Measurements from ENCODE around the gene KLHDC7A. TPM values are rescaled to one million over a fixed set of nuclear protein-coding genes. Genes with fewer than 3 reads are reported as not detected.

KLHDC7A gene
- total RNA-seq, 4 donors from 2014 or later: 0.48 to 7.6 (median 1.3) TPM

- TF ChIP-seq CTCF (IDR thresholded peaks at IDR 0.05) (no peak), POLR2A (IDR thresholded peaks at IDR 0.05) (no peak)
- no peaks in the 10 kb centered on the region for H3K36me3 ChIP-seq
- DNase-seq: no peak
- H3K4me3 ChIP-seq: no peak overlapping the region
- intact Hi-C loops (cut with DNase I): no loop called here
- 77% methylated on average over 5 to 6 of the region's 6 CpGs for WGBS, 2 donors
- peaks cover 0 to 42% (median 0%) of the 10 kb centered on the region in 4 donors for H3K27me3 ChIP-seq
- H3K4me1 ChIP-seq: no peaks in the 10 kb centered on the region
- no peaks in the 10 kb centered on the region for H3K9me3 ChIP-seq
- no peak overlapping the region for H3K27ac ChIP-seq
Measured at GRCh38 chr1:18526436-18527275, 45.9 kb downstream of the KLHDC7A start.

- intact Hi-C loops (cut with DNase I): no loop called here
- H3K27ac ChIP-seq: no peak overlapping the region
- WGBS, 2 donors: 50 to 56% methylated on average over 2 to 4 of the region's 4 CpGs
- no peaks in the 10 kb centered on the region for H3K36me3 ChIP-seq
- TF ChIP-seq CTCF (IDR thresholded peaks at IDR 0.05) (no peak), POLR2A (IDR thresholded peaks at IDR 0.05) (no peak)
- no peaks in the 10 kb centered on the region for H3K9me3 ChIP-seq
- H3K4me1 ChIP-seq: no peaks in the 10 kb centered on the region
- DNase-seq: no peak
- H3K27me3 ChIP-seq: peaks cover 0 to 45% (median 0%) of the 10 kb centered on the region in 4 donors
- H3K4me3 ChIP-seq: no peak overlapping the region
Measured at GRCh38 chr1:18527514-18527913, 46.8 kb downstream of the KLHDC7A start.

- Histone ChIP-seq H3K27ac (no peak overlapping the region), H3K4me3 (no peak overlapping the region), H3K36me3 (no peaks in the 10 kb centered on the region), H3K9me3 (no peaks in the 10 kb centered on the region), H3K4me1 (no peaks in the 10 kb centered on the region), H3K27me3 (peaks cover 0 to 46% (median 0%) of the 10 kb centered on the region in 4 donors)
- TF ChIP-seq CTCF (IDR thresholded peaks at IDR 0.05) (no peak), POLR2A (IDR thresholded peaks at IDR 0.05) (no peak)
- no peak for DNase-seq
- intact Hi-C loops (cut with DNase I): no loop called here
- 54 to 72% methylated on average over 4 of the region's 5 CpGs for WGBS, 2 donors
Measured at GRCh38 chr1:18527921-18528320, 47.2 kb downstream of the KLHDC7A start.

- no peak for DNase-seq
- Histone ChIP-seq H3K9me3 (no peaks in the 10 kb centered on the region), H3K27me3 (peaks cover 0 to 47% (median 0%) of the 10 kb centered on the region in 4 donors), H3K4me1 (no peaks in the 10 kb centered on the region), H3K4me3 (no peak overlapping the region), H3K27ac (no peak overlapping the region), H3K36me3 (no peaks in the 10 kb centered on the region)
- intact Hi-C loops (cut with DNase I): no loop called here
- TF ChIP-seq CTCF (IDR thresholded peaks at IDR 0.05): no peak
- no peak for TF ChIP-seq POLR2A (IDR thresholded peaks at IDR 0.05)
- 77% methylated on average over 2 of the region's 2 CpGs; no CpG with 5 or more reads in 1 of the 2 donors for WGBS, 2 donors
Measured at GRCh38 chr1:18528616-18529015, 47.9 kb downstream of the KLHDC7A start.

- no peaks in the 10 kb centered on the region for H3K36me3 ChIP-seq
- no peaks in the 10 kb centered on the region for H3K9me3 ChIP-seq
- intact Hi-C loops (cut with DNase I): no loop called here
- peaks cover 0 to 42% (median 0%) of the 10 kb centered on the region in 4 donors for H3K27me3 ChIP-seq
- DNase-seq: no peak
- H3K4me1 ChIP-seq: no peaks in the 10 kb centered on the region
- H3K27ac ChIP-seq: no peak overlapping the region
- TF ChIP-seq POLR2A (IDR thresholded peaks at IDR 0.05) (no peak), CTCF (IDR thresholded peaks at IDR 0.05) (no peak)
- H3K4me3 ChIP-seq: no peak overlapping the region
- 63 to 72% methylated on average over 3 of the region's 4 CpGs for WGBS, 2 donors
Measured at GRCh38 chr1:18529714-18530113, 49.0 kb downstream of the KLHDC7A start.

All from esophagus squamous epithelium (tissue), 5 donors.